Measurements from ENCODE around the gene CA9. TPM values are rescaled to one million over a fixed set of nuclear protein-coding genes. Genes with fewer than 3 reads are reported as not detected.
A peak's percentile ranks its signal among the peaks of the same experiment; 100 is the strongest.

Gene CA9
- total and polyA plus RNA-seq, 2 donors (not counting 3 experiments of a cell fraction or from before 2014, with no cell fraction given): 0.18 TPM; not detected in 1

- H3K9ac ChIP-seq (replicated peaks; ENCODE audit: extremely low read depth, insufficient read depth, low read length): peak overlapping the region; percentile 68
- H3K4me3 ChIP-seq (replicated peaks in 1 of 3; ENCODE audit: insufficient read depth in 1 of 3, low read depth in 1 of 3, low read length in 3 of 3): peak overlapping the region; percentile 66 to 82 (median 70)
- H3K4me2 ChIP-seq (ENCODE audit: insufficient read depth, low read length): peak overlapping the region; percentile 84
- H3K27ac ChIP-seq (ENCODE audit: insufficient read depth, low read depth, low read length): peak overlapping the region; percentile 45
- CTCF ChIA-PET: interaction anchor here (0.6 to 13.5 kb wide), 8 partner anchors 15 to 99 kb away, joined by 3 to 227 read pairs (median 4); partner anchors contain the start of genes ARHGEF39, CCDC107 and RMRP
- peaks cover 28% of the 10 kb centered on the region for H3K4me1 ChIP-seq (ENCODE audit: control insufficient read depth, extremely low read depth, insufficient read depth, low read length)
- TF ChIP-seq EZH2 (IDR thresholded peaks at IDR 0.05; ENCODE audit: borderline replicate concordance, low read depth, low read length, severe bottlenecking): no peak
- TF ChIP-seq POLR2A (IDR thresholded peaks at IDR 0.05; ENCODE audit: low read depth, low read length): peak; percentile 65
- TF ChIP-seq POLR2AphosphoS5 (IDR thresholded peaks at IDR 0.05; ENCODE audit: insufficient read depth, low read depth, low read length): no peak
- TF ChIP-seq CTCF (IDR thresholded peaks at IDR 0.05; ENCODE audit: extremely low read depth in 1 of 2, insufficient read depth in 1 of 2, low read depth in 1 of 2, low read length in 2 of 2): no peak
- no peak for TF ChIP-seq FOS (IDR thresholded peaks at IDR 0.05; ENCODE audit: borderline replicate concordance, insufficient read depth, low read length)
- intact Hi-C loops (cut with micrococcal nuclease) (loop anchor here (2.0 kb wide), 1 partner anchor 42 kb away; the partner anchor contains the start of genes CREB3 and TLN1), dilution Hi-C loops (cut with MboI; ENCODE audit: extremely low pct_ligation_motif_present, low sequenced_read_pairs) (no loop called here)
- DNase-seq (ENCODE audit: low read depth, low spot score) (peak; percentile 72), FAIRE-seq (peak; percentile 89)
- H3K27me3 ChIP-seq (ENCODE audit: control insufficient read depth in 2 of 2, insufficient read depth in 2 of 2, low read length in 2 of 2): no peaks in the 10 kb centered on the region
- H3K79me2 ChIP-seq (ENCODE audit: control insufficient read depth, insufficient read depth, low read length): peaks cover 36% of the 10 kb centered on the region
- peak overlapping the region; percentile 45 for H2AFZ ChIP-seq (ENCODE audit: low read depth, low read length)
- BruUV-seq (replicated peaks): no TSS peak
- H3K36me3 ChIP-seq (ENCODE audit: control insufficient read depth in 2 of 2, extremely low read depth in 1 of 2, insufficient read depth in 2 of 2, low read length in 2 of 2): peaks cover 3% of the 10 kb centered on the region in 2 experiments
- no peaks in the 10 kb centered on the region for H3K9me3 ChIP-seq (replicated peaks; ENCODE audit: control insufficient read depth, insufficient read depth, low read length)
- POLR2A ChIA-PET: interaction anchor here (0.7 to 1.7 kb wide), 8 partner anchors 11 to 37 kb away, joined by 3 to 7 read pairs (median 4); partner anchors contain the start of gene ARHGEF39
- no peaks in the 10 kb centered on the region for H3K9me1 ChIP-seq (replicated peaks; ENCODE audit: control insufficient read depth, extremely low read depth, insufficient read depth, low read length)
- H4K20me1 ChIP-seq (replicated peaks; ENCODE audit: control insufficient read depth, extremely low read depth, insufficient read depth, low read length): no peaks in the 10 kb centered on the region
Observed at GRCh38 chr9:35690614-35691333, 17.0 kb downstream of the CA9 start.
